ENCODE results near the gene AADAT. TPM values are rescaled to one million over a fixed set of nuclear protein-coding genes. Genes with fewer than 3 reads are reported as not detected.
"Not testable (repeated sequence)": the region's sequence is repeated elsewhere in the genome, so short reads cannot be mapped to it uniquely, and the experiment has no call there.

AADAT gene
- polyA plus RNA-seq, 2 of the 4 experiments (the other 2 are of a cell fraction): 8.8 to 23.2 TPM

- FAIRE-seq: no peak
- DNase-seq (ENCODE audit: low read depth in 1 of 2, low spot score in 1 of 2): no peak
- Histone ChIP-seq H3K4me3 (no peak overlapping the region), H3K9me3 (no peaks in the 10 kb centered on the region), H3K4me2 (no peak overlapping the region), H3K27ac (no peak overlapping the region), H3K4me1 (no peaks in the 10 kb centered on the region)
- POLR2A ChIA-PET: no interaction called here
- TF ChIP-seq ZSCAN20 (CRISPR knock-in tag; IDR thresholded peaks at IDR 0.05): no peak
- TF ChIP-seq RARB (CRISPR knock-in tag; IDR thresholded peaks at IDR 0.05): no peak
- TF ChIP-seq TP53 (CRISPR knock-in tag; IDR thresholded peaks at IDR 0.05): no peak
- no peak for TF ChIP-seq REST (IDR thresholded peaks at IDR 0.05)
- no peak for TF ChIP-seq EP300 (IDR thresholded peaks at IDR 0.05)
- TF ChIP-seq POLR2AphosphoS2 (conservative IDR thresholded peaks at IDR 0.05; ENCODE audit: low read length): no peak
- TF ChIP-seq MAFK (IDR thresholded peaks at IDR 0.05; ENCODE audit: partially characterized antibody): no peak
- TF ChIP-seq EHMT2 (IDR thresholded peaks at IDR 0.05; ENCODE audit: low read depth): no peak
- no peak for TF ChIP-seq CEBPB (IDR thresholded peaks at IDR 0.05)
- no peak for TF ChIP-seq CBX2 (IDR thresholded peaks at IDR 0.05; ENCODE audit: borderline replicate concordance, low read depth)
- TF ChIP-seq HOXA7 (CRISPR knock-in tag; IDR thresholded peaks at IDR 0.05): no peak
- no peak for TF ChIP-seq USF2 (IDR thresholded peaks at IDR 0.05)
- CTCF ChIA-PET: no interaction called here
- ATAC-seq: no peak
Observed at GRCh38 chr4:170122252-170122651, 32.5 kb upstream of the AADAT start.

- 36% methylated on average over 4 of the region's 4 CpGs for WGBS (ENCODE audit: missing lambda C conversion rate)
- ATAC-seq (no peak), FAIRE-seq (no peak), DNase-seq (ENCODE audit: low read depth in 1 of 2, low spot score in 1 of 2) (no peak)
- H3K27ac ChIP-seq: no peak overlapping the region
- CTCF ChIA-PET: no interaction called here
- no peaks in the 10 kb centered on the region for H3K9me3 ChIP-seq
- H3K4me1 ChIP-seq: no peaks in the 10 kb centered on the region
- TF ChIP-seq GATA3 (IDR thresholded peaks at IDR 0.05; ENCODE audit: borderline replicate concordance): no peak
- no peak for TF ChIP-seq CEBPB (IDR thresholded peaks at IDR 0.05)
- TF ChIP-seq CHD4 (IDR thresholded peaks at IDR 0.05; ENCODE audit: borderline replicate concordance): no peak
- TF ChIP-seq HES2 (IDR thresholded peaks at IDR 0.05): no peak
- no peak for TF ChIP-seq ZNF302 (CRISPR knock-in tag; IDR thresholded peaks at IDR 0.05)
- TF ChIP-seq CBX2 (IDR thresholded peaks at IDR 0.05; ENCODE audit: borderline replicate concordance, low read depth): no peak
- no peak overlapping the region for H3K4me3 ChIP-seq
- no peak overlapping the region for H3K4me2 ChIP-seq
- POLR2A ChIA-PET: no interaction called here
Observed at GRCh38 chr4:170114636-170115035, 24.9 kb upstream of the AADAT start.

- ATAC-seq; H3K4me3 ChIP-seq; FAIRE-seq; H3K27ac ChIP-seq; H3K9me3 ChIP-seq; POLR2A ChIA-PET; DNase-seq (ENCODE audit: low read depth in 1 of 2, low spot score in 1 of 2); H3K4me1 ChIP-seq; H3K4me2 ChIP-seq; CTCF ChIA-PET: not testable (repeated sequence)
- WGBS (ENCODE audit: missing lambda C conversion rate): 0% methylated on average over 1 of the region's 1 CpG
Observed at GRCh38 chr4:170114183-170114582, 24.4 kb upstream of the AADAT start.

GRCh38 chr4:170111546-170111945 lies 21.8 kb upstream of the AADAT start:
- 74% methylated on average over 3 of the region's 3 CpGs for WGBS (ENCODE audit: missing lambda C conversion rate)
- ChIA-PET POLR2A (no interaction called here), CTCF (no interaction called here)
- DNase-seq (ENCODE audit: low read depth in 1 of 2, low spot score in 1 of 2) (no peak), FAIRE-seq (no peak), ATAC-seq (no peak)
- no peak overlapping the region for H3K4me2 ChIP-seq
- no peak overlapping the region for H3K4me3 ChIP-seq
- H3K4me1 ChIP-seq: no peaks in the 10 kb centered on the region
- no peak overlapping the region for H3K27ac ChIP-seq
- no peaks in the 10 kb centered on the region for H3K9me3 ChIP-seq
- TF ChIP-seq EHMT2 (IDR thresholded peaks at IDR 0.05; ENCODE audit: low read depth) (no peak), MYC (IDR thresholded peaks at IDR 0.05; ENCODE audit: borderline replicate concordance, low read length) (no peak), MAFK (IDR thresholded peaks at IDR 0.05; ENCODE audit: partially characterized antibody) (no peak), ZSCAN20 (CRISPR knock-in tag; IDR thresholded peaks at IDR 0.05) (no peak), MAX (IDR thresholded peaks at IDR 0.05) (no peak), HDAC2 (IDR thresholded peaks at IDR 0.05) (no peak), TFCP2L1 (CRISPR knock-in tag; IDR thresholded peaks at IDR 0.05) (no peak), HOXB13 (CRISPR knock-in tag; IDR thresholded peaks at IDR 0.05; ENCODE audit: low read depth) (no peak), CHD2 (IDR thresholded peaks at IDR 0.05; ENCODE audit: low read length, partially characterized antibody) (no peak), CBX8 (IDR thresholded peaks at IDR 0.05) (no peak), RNF2 (IDR thresholded peaks at IDR 0.05; ENCODE audit: borderline replicate concordance, low read depth) (no peak), NFE2L2 (conservative IDR thresholded peaks at IDR 0.05; ENCODE audit: low read length) (no peak), BHLHE40 (IDR thresholded peaks at IDR 0.05; ENCODE audit: low read depth, low read length) (no peak), CHD4 (IDR thresholded peaks at IDR 0.05; ENCODE audit: borderline replicate concordance) (no peak), TP53 (CRISPR knock-in tag; IDR thresholded peaks at IDR 0.05) (no peak), KDM5A (IDR thresholded peaks at IDR 0.05) (no peak), BCL3 (IDR thresholded peaks at IDR 0.05) (no peak)
